Activated naive CD4-positive, alpha-beta T cell treated with anti-CD3 and anti-CD28 coated beads, Interleukin-2, amount 10 ng/mL, durations not matched to agents 7 days and 5 days (primary cell): ENCODE measurements around the gene METAP1.

ENCODE experiments used
- CTCF ChIA-PET: fragments of 350-600 bp; sonication (Branson Sonifier 250); formaldehyde crosslinking; loops from one replicate; lab custom pipeline; 2021; ENCODE audit warnings: antibody characterized with exemption; lab: Charles Lee
- DNase-seq: peaks from one replicate; pipeline ENCODE4 v3.0.0-alpha.2; 2020
- H3K27ac Mint-ChIP-seq: one replicate; pipeline ENCODE4 v1.8.0; 2021; ENCODE audit warnings: mild to moderate bottlenecking, moderate library complexity, mixed read lengths
- H3K27me3 Mint-ChIP-seq: one replicate; pipeline ENCODE4 v1.8.0; 2021; ENCODE audit warnings: mild to moderate bottlenecking, mixed read lengths
- H3K36me3 Mint-ChIP-seq: one replicate; pipeline ENCODE4 v1.8.0; 2021; ENCODE audit warnings: mixed read lengths
- H3K4me1 Mint-ChIP-seq: one replicate; pipeline ENCODE4 v1.8.0; 2021; ENCODE audit warnings: mixed read lengths
- H3K4me3 Mint-ChIP-seq: one replicate; pipeline ENCODE4 v1.8.0; 2021; ENCODE audit warnings: mild to moderate bottlenecking, moderate library complexity, mixed read lengths
- H3K9me3 Mint-ChIP-seq: one replicate; pipeline ENCODE4 v1.8.0; 2021; ENCODE audit warnings: mixed read lengths

METAP1 gene

GRCh38 chr4:98995183-98996055 lies at the start of gene METAP1:
Gene METAP1 (plus strand): TSS chr4:98995721. CDS start chr4:98995754, 33 bp downstream.
- Mint-ChIP-seq H3K27ac (peak within 1 kb of the TSS; percentile 98), H3K4me3 (peak within 1 kb of the TSS; percentile 81), H3K4me1 (peaks cover 31% of the 10 kb centered on the region)

GRCh38 chr4:98946359-98946758 lies 49.2 kb upstream of the METAP1 start:
- no peak overlapping the region for H3K27ac Mint-ChIP-seq
- no peak for DNase-seq
- peaks cover 5% of the 10 kb centered on the region for H3K27me3 Mint-ChIP-seq
- no peaks in the 10 kb centered on the region for H3K9me3 Mint-ChIP-seq
- H3K36me3 Mint-ChIP-seq, result no peaks in the 10 kb centered on the region
- CTCF ChIA-PET, result no interaction called here
- H3K4me3 Mint-ChIP-seq, result no peak overlapping the region
- no peaks in the 10 kb centered on the region for H3K4me1 Mint-ChIP-seq

More at GRCh38 chr4:98995183-98996055, at the start of gene METAP1:
- no peaks in the 10 kb centered on the region for H3K27me3 Mint-ChIP-seq
- CTCF ChIA-PET, result interaction anchor here (0.6 to 4.3 kb wide), 37 partner anchors 11 to 852 kb away, joined by 3 to 120 read pairs (median 4); partner anchors contain the start of genes ADH5, EIF4E and STPG2
- DNase-seq, result peak; percentile 97
- no peaks in the 10 kb centered on the region for H3K9me3 Mint-ChIP-seq
- peaks cover 10% of the 10 kb centered on the region for H3K36me3 Mint-ChIP-seq

GRCh38 chr4:98950925-98951324 lies 44.6 kb upstream of the METAP1 start:
- Mint-ChIP-seq H3K36me3 (no peaks in the 10 kb centered on the region), H3K4me3 (no peak overlapping the region), H3K27me3 (peaks cover 10% of the 10 kb centered on the region), H3K9me3 (no peaks in the 10 kb centered on the region), H3K4me1 (no peaks in the 10 kb centered on the region), H3K27ac (no peak overlapping the region)
- CTCF ChIA-PET, result interaction anchor here (1.3 kb wide), 1 partner anchor 11 kb away, joined by 4 read pairs; no protein-coding TSS in a partner anchor
- DNase-seq, result no peak

GRCh38 chr4:98951710-98952109 lies 43.8 kb upstream of the METAP1 start:
- Mint-ChIP-seq H3K27ac (no peak overlapping the region), H3K4me3 (no peak overlapping the region), H3K27me3 (peaks cover 12% of the 10 kb centered on the region), H3K36me3 (no peaks in the 10 kb centered on the region), H3K9me3 (no peaks in the 10 kb centered on the region), H3K4me1 (no peaks in the 10 kb centered on the region)
- no peak for DNase-seq
- CTCF ChIA-PET, result no interaction called here

- H3K4me1 Mint-ChIP-seq, result peaks cover 4% of the 10 kb centered on the region
- CTCF ChIA-PET, result interaction anchor here (0.8 kb wide), 1 partner anchor 176 kb away, joined by 3 read pairs; no protein-coding TSS in a partner anchor
- no peak overlapping the region for H3K27ac Mint-ChIP-seq
- DNase-seq, result no peak
- H3K4me3 Mint-ChIP-seq, result no peak overlapping the region
- H3K36me3 Mint-ChIP-seq, result no peaks in the 10 kb centered on the region
- no peaks in the 10 kb centered on the region for H3K9me3 Mint-ChIP-seq
- peaks cover 12% of the 10 kb centered on the region for H3K27me3 Mint-ChIP-seq
These were observed 40.3 kb upstream of the METAP1 start for GRCh38 chr4:98955229-98955628.

GRCh38 chr4:98958065-98958464 lies 37.5 kb upstream of the METAP1 start:
- CTCF ChIA-PET, result no interaction called here
- no peaks in the 10 kb centered on the region for H3K36me3 Mint-ChIP-seq
- H3K4me1 Mint-ChIP-seq, result peaks cover 4% of the 10 kb centered on the region
- peaks cover 12% of the 10 kb centered on the region for H3K27me3 Mint-ChIP-seq
- DNase-seq, result no peak
- no peak overlapping the region for H3K4me3 Mint-ChIP-seq
- no peaks in the 10 kb centered on the region for H3K9me3 Mint-ChIP-seq
- H3K27ac Mint-ChIP-seq, result no peak overlapping the region

- DNase-seq, result no peak
- Mint-ChIP-seq H3K4me1 (peaks cover 4% of the 10 kb centered on the region), H3K36me3 (no peaks in the 10 kb centered on the region), H3K4me3 (no peak overlapping the region), H3K27ac (no peak overlapping the region), H3K27me3 (peaks cover 16% of the 10 kb centered on the region), H3K9me3 (no peaks in the 10 kb centered on the region)
- CTCF ChIA-PET, result no interaction called here
These were observed 36.1 kb upstream of the METAP1 start for GRCh38 chr4:98959411-98959810.

GRCh38 chr4:98961770-98962169 lies 33.8 kb upstream of the METAP1 start:
- H3K9me3 Mint-ChIP-seq, result no peaks in the 10 kb centered on the region
- no peak for DNase-seq
- no peak overlapping the region for H3K4me3 Mint-ChIP-seq
- H3K36me3 Mint-ChIP-seq, result no peaks in the 10 kb centered on the region
- CTCF ChIA-PET, result no interaction called here
- H3K4me1 Mint-ChIP-seq, result peaks cover 4% of the 10 kb centered on the region
- H3K27ac Mint-ChIP-seq, result no peak overlapping the region
- peaks cover 4% of the 10 kb centered on the region for H3K27me3 Mint-ChIP-seq

- peaks cover 4% of the 10 kb centered on the region for H3K27me3 Mint-ChIP-seq
- no peak overlapping the region for H3K27ac Mint-ChIP-seq
- DNase-seq, result no peak
- no peaks in the 10 kb centered on the region for H3K36me3 Mint-ChIP-seq
- no peaks in the 10 kb centered on the region for H3K9me3 Mint-ChIP-seq
- CTCF ChIA-PET, result no interaction called here
- no peak overlapping the region for H3K4me3 Mint-ChIP-seq
- H3K4me1 Mint-ChIP-seq, result no peaks in the 10 kb centered on the region
These were observed 31.7 kb upstream of the METAP1 start for GRCh38 chr4:98963538-98964433.

GRCh38 chr4:98966926-98967325 lies 28.6 kb upstream of the METAP1 start:
- DNase-seq, result no peak
- no peaks in the 10 kb centered on the region for H3K4me1 Mint-ChIP-seq
- CTCF ChIA-PET, result interaction anchor here (0.7 to 1.1 kb wide), 2 partner anchors 28 to 116 kb away, joined by 3 to 4 read pairs; partner anchors contain the start of gene METAP1

GRCh38 chr4:98967786-98968329 lies 27.7 kb upstream of the METAP1 start:
- DNase-seq, result no peak
- H3K4me3 Mint-ChIP-seq, result no peak overlapping the region
- H3K36me3 Mint-ChIP-seq, result no peaks in the 10 kb centered on the region
- CTCF ChIA-PET, result no interaction called here
- no peaks in the 10 kb centered on the region for H3K9me3 Mint-ChIP-seq
- H3K27ac Mint-ChIP-seq, result no peak overlapping the region
- no peaks in the 10 kb centered on the region for H3K4me1 Mint-ChIP-seq
- H3K27me3 Mint-ChIP-seq, result peaks cover 4% of the 10 kb centered on the region

More at GRCh38 chr4:98966926-98967325, 28.6 kb upstream of the METAP1 start:
- Mint-ChIP-seq H3K27ac (no peak overlapping the region), H3K4me3 (no peak overlapping the region), H3K36me3 (no peaks in the 10 kb centered on the region), H3K9me3 (no peaks in the 10 kb centered on the region), H3K27me3 (peaks cover 4% of the 10 kb centered on the region)

- CTCF ChIA-PET, result no interaction called here
- no peak overlapping the region for H3K27ac Mint-ChIP-seq
- H3K4me3 Mint-ChIP-seq, result no peak overlapping the region
- no peaks in the 10 kb centered on the region for H3K36me3 Mint-ChIP-seq
- H3K27me3 Mint-ChIP-seq, result no peaks in the 10 kb centered on the region
- DNase-seq, result no peak
- H3K9me3 Mint-ChIP-seq, result no peaks in the 10 kb centered on the region
- no peaks in the 10 kb centered on the region for H3K4me1 Mint-ChIP-seq
These were observed 25.4 kb upstream of the METAP1 start for GRCh38 chr4:98969878-98970785.

- Mint-ChIP-seq H3K4me3 (no peak overlapping the region), H3K36me3 (no peaks in the 10 kb centered on the region), H3K27ac (no peak overlapping the region), H3K9me3 (no peaks in the 10 kb centered on the region), H3K27me3 (no peaks in the 10 kb centered on the region), H3K4me1 (no peaks in the 10 kb centered on the region)
- DNase-seq, result no peak
- CTCF ChIA-PET, result no interaction called here
These were observed 18.8 kb upstream of the METAP1 start for GRCh38 chr4:98976716-98977115.
